HG03139 (cell line): ENCODE measurements around the gene ADAR.

Experiments used
- ATAC-seq: cut with Tn5 transposase; IDR thresholded peaks from one replicate; pipeline ENCODE4 v1.9.1; 2021; ENCODE audit not compliant: unreplicated experiment

The ADAR gene

GRCh38 chr1:154559466-154560044 is 48.4 kb downstream of the ADAR start:
- peak; percentile 33 for ATAC-seq

GRCh38 chr1:154558720-154559465 is 49.1 kb downstream of the ADAR start:
- peak; percentile 83 for ATAC-seq

GRCh38 chr1:154557939-154558719 is 49.9 kb downstream of the ADAR start, which contains the start of gene UBE2Q1:
UBE2Q1 (minus strand) TSS chr1:154558662; CDS start chr1:154558553, 109 bp downstream.
- ATAC-seq: peak; percentile 9

DNA sequence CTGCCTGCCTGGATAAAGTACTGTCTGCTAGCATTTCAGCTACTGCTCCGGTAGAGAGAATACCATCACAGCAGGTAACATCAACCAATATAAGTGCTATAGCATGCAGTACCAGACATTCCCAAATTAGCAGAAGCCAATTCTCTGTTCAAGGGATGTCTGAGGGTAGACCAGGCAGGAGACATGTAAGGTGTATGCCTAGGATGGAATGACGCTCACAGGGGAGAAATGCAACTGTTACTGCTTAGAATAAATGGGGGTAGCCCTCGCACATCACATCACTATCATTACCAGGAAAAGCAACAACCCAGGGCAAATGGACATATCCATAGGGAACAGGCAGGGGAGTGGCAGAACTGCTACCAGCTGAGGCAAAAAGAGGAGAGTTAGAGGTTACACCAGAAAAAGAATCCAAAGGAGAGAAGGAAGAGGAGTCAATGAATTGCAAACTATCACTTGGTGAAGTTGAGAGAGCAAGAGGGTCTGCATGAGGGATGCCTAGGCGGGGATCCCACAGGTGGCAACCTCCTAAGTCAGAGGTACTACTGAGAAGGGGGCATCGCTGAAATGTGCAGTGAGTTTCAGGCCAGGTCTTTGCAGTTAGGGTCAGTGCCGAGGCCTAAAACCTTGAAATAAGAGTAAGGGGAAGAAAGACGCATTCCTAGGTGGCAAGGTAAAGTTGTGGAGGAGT is 50.6 kb downstream of the ADAR start:
- no peak for ATAC-seq

DNA sequence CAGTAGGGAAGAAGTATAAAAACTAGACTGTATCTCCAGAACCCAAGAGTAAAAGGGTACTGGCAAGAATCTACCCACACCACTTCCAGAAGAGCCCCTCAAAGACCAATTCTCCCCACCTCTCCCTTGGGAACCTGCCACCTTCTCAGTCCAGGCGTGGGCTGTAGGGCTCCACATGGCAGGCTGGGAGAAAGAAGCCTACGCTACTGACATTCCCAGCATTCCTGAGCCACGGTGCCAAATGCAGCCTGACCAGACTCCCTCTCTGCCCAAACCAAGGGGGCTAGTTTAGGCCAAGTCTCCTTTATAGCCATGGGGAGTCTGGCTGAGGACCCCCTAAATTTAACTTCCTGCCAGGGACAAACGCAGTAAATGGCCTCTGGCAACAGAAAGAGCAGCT is 51.6 kb downstream of the ADAR start:
- ATAC-seq: no peak

DNA sequence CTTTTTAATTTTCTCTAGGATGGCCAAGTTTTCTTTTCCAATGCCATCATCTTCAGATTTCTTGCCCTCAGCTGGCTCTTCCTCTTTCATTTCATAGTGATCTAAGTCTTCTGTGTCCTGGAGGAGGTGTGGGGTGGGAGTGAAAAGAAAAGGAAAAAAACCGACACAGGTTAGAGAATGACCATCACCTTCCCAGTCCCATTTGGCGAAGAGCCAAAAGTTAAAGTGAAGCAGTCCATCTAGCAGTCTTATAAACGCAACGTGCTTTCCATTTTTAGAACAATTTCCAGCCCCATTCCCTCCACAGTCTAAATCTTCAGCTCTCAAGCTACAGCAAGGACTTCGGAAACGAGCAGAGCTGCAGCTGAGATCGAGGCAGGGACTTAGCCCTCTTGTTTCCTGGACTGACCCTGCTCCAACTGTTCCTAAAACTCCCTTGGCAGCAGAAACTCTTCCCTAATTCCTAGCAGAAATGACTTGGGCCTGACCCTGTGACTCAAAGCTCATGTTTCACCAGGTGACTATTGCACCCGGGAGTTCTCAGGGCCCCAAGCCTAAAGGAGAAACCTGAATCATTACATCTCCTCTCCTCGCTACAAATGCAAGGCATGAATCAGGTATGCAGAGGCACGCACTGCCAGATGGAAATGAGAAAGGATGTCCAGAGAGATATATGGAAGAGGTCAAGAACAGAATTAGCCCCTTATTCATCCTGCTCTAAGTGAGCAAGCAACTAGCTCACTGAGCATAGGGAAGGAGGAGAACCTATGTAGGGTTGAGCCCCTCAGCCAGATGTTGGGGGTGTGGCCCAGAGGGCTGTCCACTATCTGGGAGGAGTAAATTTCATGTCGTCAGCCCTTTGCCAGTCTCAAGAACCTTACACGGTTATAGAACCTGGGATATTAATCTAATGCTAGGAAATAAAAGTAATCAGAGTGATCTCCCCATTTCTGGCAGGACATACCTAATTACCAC is 54.6 kb downstream of the ADAR start:
- ATAC-seq: no peak

DNA sequence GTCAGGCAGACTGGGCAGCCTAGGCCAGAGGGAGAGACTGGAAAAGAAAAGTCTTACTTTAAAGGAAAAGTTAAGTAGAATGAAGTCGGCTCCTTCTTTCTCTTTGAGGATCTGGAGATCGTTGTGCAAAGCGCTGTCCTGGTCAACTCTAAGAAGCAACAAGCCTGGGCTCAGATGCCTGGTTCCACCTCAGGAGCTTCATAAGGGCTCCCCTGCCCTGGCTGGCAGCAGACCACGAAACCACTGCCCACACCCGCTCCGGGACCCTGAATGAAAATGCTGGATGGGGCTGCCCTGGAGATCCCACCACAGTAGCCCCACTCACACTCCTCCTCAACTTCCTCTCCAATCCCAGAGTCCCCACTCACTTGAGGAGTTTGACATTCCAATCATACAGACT is 56.0 kb downstream of the ADAR start:
- ATAC-seq: no peak

DNA sequence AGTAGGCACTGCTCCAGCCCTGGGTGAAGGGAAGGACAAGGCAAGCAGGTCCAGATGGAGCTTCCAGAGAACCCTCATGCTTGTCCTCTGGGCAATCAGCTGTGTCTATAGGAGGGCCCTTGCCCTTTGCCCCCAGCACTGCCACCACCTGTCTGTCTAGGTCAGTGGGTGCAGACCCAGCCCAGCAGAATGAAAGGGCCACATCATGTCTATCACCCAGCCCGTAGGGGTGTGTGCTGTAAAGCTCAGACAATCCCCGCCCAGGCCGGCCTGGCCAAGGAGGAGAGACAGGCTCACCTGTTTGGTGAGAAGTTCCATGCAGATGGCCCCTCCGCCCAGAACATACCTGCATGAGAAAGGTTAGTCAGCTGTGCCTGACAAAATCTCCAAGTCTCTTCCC is 56.5 kb downstream of the ADAR start:
- no peak for ATAC-seq

GRCh38 chr1:154550657-154551056 is 57.3 kb downstream of the ADAR start:
- no peak for ATAC-seq

DNA sequence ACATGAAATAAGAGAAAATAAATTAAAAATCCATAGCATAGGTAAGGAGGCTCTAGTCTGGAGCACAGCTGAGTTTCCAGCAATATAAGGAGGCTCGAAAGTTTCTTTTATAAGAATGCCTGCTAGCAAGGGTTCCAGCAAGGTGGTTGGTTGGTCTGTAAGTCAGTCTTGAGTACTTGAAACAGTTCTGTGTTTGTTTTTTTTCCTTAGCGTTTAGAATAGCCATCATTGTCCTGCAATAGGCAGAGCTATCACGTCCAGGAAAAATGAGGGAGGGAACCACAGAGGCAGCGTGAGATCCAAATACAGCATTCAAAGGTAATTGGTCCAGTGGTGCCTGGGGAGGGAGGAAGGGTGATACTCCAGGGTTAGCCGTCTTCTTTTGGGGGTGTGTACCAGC is 57.9 kb downstream of the ADAR start:
- ATAC-seq: no peak

DNA sequence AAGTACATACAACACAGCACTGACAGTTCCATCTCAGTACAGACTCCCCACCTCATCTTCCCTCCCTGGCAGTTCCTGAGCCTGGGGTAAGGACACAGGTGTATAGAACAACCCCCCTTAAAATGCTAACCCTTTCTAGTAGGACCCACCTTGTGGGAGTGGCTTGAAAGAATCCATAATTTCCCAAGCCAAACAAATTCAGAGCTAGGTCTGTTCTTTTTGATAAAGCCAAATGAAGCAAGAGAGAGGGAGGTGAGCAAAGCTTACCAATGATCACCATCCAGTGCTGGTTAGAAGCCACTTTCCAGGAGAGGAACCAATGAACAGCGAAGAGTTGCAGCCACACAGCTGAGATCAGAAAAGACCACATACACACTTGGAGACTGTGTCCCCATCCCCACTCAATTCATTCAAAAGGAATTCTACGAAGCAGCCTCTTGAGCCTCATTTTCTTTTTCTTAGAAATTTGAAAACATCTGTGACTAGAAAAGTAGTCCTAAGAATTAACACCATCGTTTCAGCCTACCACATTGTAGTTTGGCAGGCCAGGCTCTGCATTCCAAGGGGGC is 58.7 kb downstream of the ADAR start:
- ATAC-seq: no peak

- ATAC-seq: no peak
Observed at GRCh38 chr1:154548028-154548427, 60.0 kb downstream of the ADAR start.

DNA sequence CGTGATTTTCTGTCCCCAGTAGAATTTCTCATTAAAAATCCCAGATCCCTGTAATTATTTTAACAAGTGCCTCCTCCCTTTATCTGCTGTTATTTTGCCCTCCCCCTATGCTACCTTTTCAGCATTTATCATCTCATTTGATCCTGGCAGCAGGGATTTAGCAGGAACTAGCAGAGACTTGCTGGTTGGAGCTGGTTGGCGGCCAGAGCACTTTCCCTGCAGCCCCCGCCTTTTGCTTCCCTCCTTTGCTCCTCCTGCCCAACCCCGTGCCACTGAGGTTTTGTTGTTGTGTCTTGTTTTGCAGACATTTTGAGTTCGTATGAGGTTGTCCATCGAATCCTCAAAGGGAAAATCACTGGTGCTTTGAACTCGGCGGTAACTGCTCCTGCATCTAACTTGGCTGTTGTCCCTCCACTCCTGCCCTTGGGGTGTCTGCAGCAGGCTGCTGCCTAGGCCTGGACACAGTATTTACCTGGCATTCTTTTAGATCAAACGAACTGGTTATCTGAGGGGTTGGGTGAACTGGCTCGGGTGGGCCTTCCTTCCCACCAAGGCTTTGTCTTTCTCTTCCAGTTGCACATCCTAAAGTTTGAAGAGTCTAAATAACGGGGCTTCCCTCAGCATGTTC is 60.8 kb downstream of the ADAR start:
- ATAC-seq: no peak

- no peak for ATAC-seq
Observed at GRCh38 chr1:154546264-154547063, 61.5 kb downstream of the ADAR start.

DNA sequence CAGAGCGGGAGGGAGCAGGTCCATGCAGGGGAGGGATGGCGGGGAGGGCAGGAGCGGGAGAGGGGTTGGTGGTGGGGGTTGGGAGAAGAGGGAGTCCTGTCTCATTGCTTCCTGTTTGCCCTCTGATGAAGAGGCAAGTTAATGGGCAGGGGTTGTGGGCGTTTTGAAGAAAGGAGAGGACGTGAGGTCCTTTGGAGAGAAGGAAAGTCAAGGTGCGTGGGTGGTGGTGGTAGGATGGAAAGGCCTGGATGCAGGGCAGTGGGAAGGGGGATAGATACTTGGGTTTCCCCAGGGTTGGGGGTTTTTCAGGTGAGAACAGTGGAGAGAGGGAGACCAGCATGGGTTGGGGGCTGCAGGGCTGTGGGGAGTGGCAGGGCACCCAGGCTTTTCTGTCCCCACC is 66.8 kb downstream of the ADAR start:
- ATAC-seq: no peak

DNA sequence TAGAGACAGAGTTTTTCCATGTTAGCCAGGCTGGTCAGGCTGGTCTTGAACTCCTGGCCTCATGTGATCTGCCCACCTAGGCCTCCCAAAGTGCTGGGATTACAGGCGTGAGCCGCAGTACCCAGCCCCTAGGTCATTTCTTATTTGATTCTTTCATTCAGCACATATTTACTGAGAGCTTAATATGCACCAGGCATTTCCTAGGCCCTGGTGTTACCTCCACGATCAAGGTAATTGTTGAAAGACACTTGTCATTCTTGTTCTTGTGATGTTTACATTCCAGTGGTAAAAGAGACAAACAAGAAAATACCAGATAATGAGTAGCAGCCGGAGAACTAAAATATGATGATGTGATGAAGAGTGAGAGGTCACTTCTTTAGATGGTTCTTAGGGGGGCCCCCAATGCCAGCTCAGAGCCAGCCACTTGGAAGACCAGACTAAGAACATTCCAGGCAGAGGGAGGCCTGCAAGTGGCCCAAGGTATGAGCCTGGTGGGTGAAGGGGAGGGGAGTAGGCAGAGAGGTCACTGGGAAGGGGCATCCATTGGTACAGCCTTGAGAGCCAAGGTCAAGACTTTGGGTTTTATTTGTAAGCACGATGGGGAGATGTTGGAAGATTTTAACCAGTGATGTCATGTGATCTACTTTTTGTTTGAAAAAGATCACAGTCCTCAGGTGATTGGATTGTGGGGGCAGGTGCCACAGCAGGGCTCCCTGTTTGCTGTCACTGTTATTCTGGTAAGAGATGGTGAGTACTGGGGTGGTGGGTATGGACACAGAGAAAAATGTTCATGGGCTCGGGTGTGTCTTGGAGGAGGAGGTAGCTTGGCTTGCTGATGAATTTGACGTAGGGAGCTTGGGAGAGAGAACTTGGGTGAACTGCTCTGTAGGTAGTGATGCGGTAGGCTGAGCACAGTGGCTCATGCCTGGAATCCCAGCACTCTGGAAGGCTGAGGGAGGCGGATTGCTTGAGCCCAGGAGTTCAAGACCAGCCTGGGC is 68.2 kb downstream of the ADAR start:
- ATAC-seq: no peak

- no peak for ATAC-seq
Observed at GRCh38 chr1:154536570-154536969, 71.4 kb downstream of the ADAR start.
